ENCODE measurements around the gene P2RY8. TPM values are rescaled to one million over a fixed set of nuclear protein-coding genes. Genes with fewer than 3 reads are reported as not detected.
"Not testable (repeated sequence)": the region's sequence is repeated elsewhere in the genome, so short reads cannot be mapped to it uniquely, and the experiment has no call there.

P2RY8 gene
- total RNA-seq, 4 donors from 2014 or later: 0.34 to 1.3 (median 0.64) TPM

- DNase-seq: no peak
- no peaks in the 10 kb centered on the region for H3K4me1 ChIP-seq
- TF ChIP-seq POLR2A (IDR thresholded peaks at IDR 0.05) (no peak), CTCF (IDR thresholded peaks at IDR 0.05) (no peak)
- no peak overlapping the region for H3K27ac ChIP-seq
- H3K9me3 ChIP-seq: no peaks in the 10 kb centered on the region
- H3K27me3 ChIP-seq: peaks cover 0 to 5% (median 0%) of the 10 kb centered on the region in 4 donors
- WGBS, 2 donors: 87 to 89% methylated on average over 4 of the region's 4 CpGs
- intact Hi-C loops (cut with DNase I): no loop called here
- H3K4me3 ChIP-seq: no peak overlapping the region
- H3K36me3 ChIP-seq: no peaks in the 10 kb centered on the region
These were observed 10.4 kb downstream of the P2RY8 start for GRCh38 chrX:1526565-1526964.

- Histone ChIP-seq H3K4me1 (no peaks in the 10 kb centered on the region), H3K36me3 (no peaks in the 10 kb centered on the region), H3K27me3 (no peaks in the 10 kb centered on the region), H3K4me3 (no peak overlapping the region), H3K9me3 (peaks cover 0 to under 1% (median 0%) of the 10 kb centered on the region in 3 donors), H3K27ac (no peak overlapping the region)
- TF ChIP-seq POLR2A (IDR thresholded peaks at IDR 0.05) (no peak), CTCF (IDR thresholded peaks at IDR 0.05) (no peak)
- 81 to 83% methylated on average over 6 of the region's 6 CpGs for WGBS, 2 donors
- DNase-seq: no peak
- intact Hi-C loops (cut with DNase I): no loop called here
These were observed 11.2 kb downstream of the P2RY8 start for GRCh38 chrX:1525583-1526355.

GRCh38 chrX:1524874-1525582 is 12.0 kb downstream of the P2RY8 start:
- no peaks in the 10 kb centered on the region for H3K4me1 ChIP-seq
- H3K4me3 ChIP-seq: no peak overlapping the region
- no peaks in the 10 kb centered on the region for H3K27me3 ChIP-seq
- no peak overlapping the region for H3K27ac ChIP-seq
- 73 to 84% methylated on average over 4 of the region's 4 CpGs for WGBS, 2 donors
- intact Hi-C loops (cut with DNase I): no loop called here
- peaks cover 0 to 8% (median 0%) of the 10 kb centered on the region in 3 donors for H3K9me3 ChIP-seq
- no peak for DNase-seq
- H3K36me3 ChIP-seq: no peaks in the 10 kb centered on the region
- TF ChIP-seq CTCF (IDR thresholded peaks at IDR 0.05): no peak
- TF ChIP-seq POLR2A (IDR thresholded peaks at IDR 0.05): no peak

GRCh38 chrX:1522905-1523304 is 14.1 kb downstream of the P2RY8 start:
- WGBS, 2 donors: 53 to 67% methylated on average over 3 of the region's 4 CpGs
- DNase-seq; intact Hi-C loops (cut with DNase I); H3K27ac ChIP-seq; H3K27me3 ChIP-seq; H3K36me3 ChIP-seq; H3K4me1 ChIP-seq; H3K4me3 ChIP-seq: not testable (repeated sequence)
- peaks cover 0 to 24% (median 5%) of the 10 kb centered on the region in 3 donors for H3K9me3 ChIP-seq

- peaks cover 0 to 24% (median 5%) of the 10 kb centered on the region in 3 donors for H3K9me3 ChIP-seq
- peak; percentile 44 for DNase-seq
- intact Hi-C loops (cut with DNase I): no loop called here
- H3K27me3 ChIP-seq: no peaks in the 10 kb centered on the region
- TF ChIP-seq POLR2A (IDR thresholded peaks at IDR 0.05): no peak
- no peak for TF ChIP-seq CTCF (IDR thresholded peaks at IDR 0.05)
- H3K4me1 ChIP-seq: no peaks in the 10 kb centered on the region
- H3K4me3 ChIP-seq: no peak overlapping the region
- no peak overlapping the region for H3K27ac ChIP-seq
- 37 to 59% methylated on average over 13 of the region's 13 CpGs for WGBS, 2 donors
- H3K36me3 ChIP-seq: no peaks in the 10 kb centered on the region
These were observed 15.5 kb downstream of the P2RY8 start for GRCh38 chrX:1521459-1521956.
